ENCODE results near the gene MRC2. TPM values are rescaled to one million over a fixed set of nuclear protein-coding genes. Genes with fewer than 3 reads are reported as not detected.

MRC2 gene, protein sequence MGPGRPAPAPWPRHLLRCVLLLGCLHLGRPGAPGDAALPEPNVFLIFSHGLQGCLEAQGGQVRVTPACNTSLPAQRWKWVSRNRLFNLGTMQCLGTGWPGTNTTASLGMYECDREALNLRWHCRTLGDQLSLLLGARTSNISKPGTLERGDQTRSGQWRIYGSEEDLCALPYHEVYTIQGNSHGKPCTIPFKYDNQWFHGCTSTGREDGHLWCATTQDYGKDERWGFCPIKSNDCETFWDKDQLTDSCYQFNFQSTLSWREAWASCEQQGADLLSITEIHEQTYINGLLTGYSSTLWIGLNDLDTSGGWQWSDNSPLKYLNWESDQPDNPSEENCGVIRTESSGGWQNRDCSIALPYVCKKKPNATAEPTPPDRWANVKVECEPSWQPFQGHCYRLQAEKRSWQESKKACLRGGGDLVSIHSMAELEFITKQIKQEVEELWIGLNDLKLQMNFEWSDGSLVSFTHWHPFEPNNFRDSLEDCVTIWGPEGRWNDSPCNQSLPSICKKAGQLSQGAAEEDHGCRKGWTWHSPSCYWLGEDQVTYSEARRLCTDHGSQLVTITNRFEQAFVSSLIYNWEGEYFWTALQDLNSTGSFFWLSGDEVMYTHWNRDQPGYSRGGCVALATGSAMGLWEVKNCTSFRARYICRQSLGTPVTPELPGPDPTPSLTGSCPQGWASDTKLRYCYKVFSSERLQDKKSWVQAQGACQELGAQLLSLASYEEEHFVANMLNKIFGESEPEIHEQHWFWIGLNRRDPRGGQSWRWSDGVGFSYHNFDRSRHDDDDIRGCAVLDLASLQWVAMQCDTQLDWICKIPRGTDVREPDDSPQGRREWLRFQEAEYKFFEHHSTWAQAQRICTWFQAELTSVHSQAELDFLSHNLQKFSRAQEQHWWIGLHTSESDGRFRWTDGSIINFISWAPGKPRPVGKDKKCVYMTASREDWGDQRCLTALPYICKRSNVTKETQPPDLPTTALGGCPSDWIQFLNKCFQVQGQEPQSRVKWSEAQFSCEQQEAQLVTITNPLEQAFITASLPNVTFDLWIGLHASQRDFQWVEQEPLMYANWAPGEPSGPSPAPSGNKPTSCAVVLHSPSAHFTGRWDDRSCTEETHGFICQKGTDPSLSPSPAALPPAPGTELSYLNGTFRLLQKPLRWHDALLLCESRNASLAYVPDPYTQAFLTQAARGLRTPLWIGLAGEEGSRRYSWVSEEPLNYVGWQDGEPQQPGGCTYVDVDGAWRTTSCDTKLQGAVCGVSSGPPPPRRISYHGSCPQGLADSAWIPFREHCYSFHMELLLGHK (N-terminal part only)
- 10 to 100 TPM; 34.2 to 73.7 TPM for total RNA-seq

DNA sequence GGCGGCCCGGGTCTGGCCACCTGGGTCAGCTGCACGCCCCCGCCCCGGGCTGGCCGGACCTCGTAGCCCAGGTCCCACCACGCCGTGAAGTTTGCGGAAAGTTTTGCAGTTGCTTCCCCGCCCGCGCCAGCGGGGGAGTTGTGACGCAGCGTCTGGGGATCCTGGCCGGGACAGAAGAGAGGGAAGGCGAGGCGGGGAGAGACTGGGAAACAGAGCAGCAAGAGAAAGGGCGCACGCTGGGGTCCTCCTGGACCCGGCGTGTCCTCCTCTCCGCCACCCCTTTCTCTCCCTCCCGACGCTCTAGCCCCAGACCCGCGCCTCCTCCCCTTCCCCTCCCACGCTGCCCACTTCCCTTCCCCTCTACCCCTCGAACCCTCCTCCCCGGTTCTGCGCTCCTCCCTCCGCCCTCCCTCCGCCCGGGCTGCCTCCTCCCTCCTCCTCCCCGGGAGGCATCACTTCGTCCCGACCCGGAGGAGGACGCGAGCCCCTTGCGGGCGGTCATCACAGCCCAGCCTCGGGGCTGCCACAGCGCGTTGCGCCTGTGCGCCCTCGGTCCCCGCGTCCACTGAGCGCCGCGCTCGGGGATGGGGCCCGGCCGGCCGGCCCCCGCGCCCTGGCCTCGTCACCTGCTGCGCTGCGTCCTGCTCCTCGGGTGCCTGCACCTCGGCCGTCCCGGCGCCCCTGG is at the start of gene MRC2:
Gene MRC2, plus strand, starts transcription at position 452 of the 685 bp plus-strand sequence. Its CDS starts 133 bp downstream, at position 585.
- WGBS = under 1% methylated on average over 45 of the region's 68 CpGs
- intact Hi-C loops (cut with DNase I) = loop anchor here (2.0 kb wide), 1 partner anchor 25 kb away; no protein-coding TSS in a partner anchor
- Histone ChIP-seq H3K27me3 (replicated peaks; ENCODE audit: insufficient read depth) (no peaks in the 10 kb centered on the region), H3K4me1 (replicated peaks) (no peaks in the 10 kb centered on the region), H3K4me3 (peak within 1 kb of the TSS; percentile 52 to 56), H3K9me3 (no peaks in the 10 kb centered on the region), H3K27ac (peak within 1 kb of the TSS; percentile 78 to 80), H3K36me3 (no peaks in the 10 kb centered on the region)
- peak; percentile 30 for DNase-seq (ENCODE audit: low spot score)
- no peak for TF ChIP-seq POLR2AphosphoS5 (IDR thresholded peaks at IDR 0.05)
- TF ChIP-seq, protein P1, sequence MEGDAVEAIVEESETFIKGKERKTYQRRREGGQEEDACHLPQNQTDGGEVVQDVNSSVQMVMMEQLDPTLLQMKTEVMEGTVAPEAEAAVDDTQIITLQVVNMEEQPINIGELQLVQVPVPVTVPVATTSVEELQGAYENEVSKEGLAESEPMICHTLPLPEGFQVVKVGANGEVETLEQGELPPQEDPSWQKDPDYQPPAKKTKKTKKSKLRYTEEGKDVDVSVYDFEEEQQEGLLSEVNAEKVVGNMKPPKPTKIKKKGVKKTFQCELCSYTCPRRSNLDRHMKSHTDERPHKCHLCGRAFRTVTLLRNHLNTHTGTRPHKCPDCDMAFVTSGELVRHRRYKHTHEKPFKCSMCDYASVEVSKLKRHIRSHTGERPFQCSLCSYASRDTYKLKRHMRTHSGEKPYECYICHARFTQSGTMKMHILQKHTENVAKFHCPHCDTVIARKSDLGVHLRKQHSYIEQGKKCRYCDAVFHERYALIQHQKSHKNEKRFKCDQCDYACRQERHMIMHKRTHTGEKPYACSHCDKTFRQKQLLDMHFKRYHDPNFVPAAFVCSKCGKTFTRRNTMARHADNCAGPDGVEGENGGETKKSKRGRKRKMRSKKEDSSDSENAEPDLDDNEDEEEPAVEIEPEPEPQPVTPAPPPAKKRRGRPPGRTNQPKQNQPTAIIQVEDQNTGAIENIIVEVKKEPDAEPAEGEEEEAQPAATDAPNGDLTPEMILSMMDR (IDR thresholded peaks at IDR 0.05) = peak in 1 of 4 experiments; percentile 11
- peak; percentile 40 for TF ChIP-seq POLR2A (IDR thresholded peaks at IDR 0.05)

DNA sequence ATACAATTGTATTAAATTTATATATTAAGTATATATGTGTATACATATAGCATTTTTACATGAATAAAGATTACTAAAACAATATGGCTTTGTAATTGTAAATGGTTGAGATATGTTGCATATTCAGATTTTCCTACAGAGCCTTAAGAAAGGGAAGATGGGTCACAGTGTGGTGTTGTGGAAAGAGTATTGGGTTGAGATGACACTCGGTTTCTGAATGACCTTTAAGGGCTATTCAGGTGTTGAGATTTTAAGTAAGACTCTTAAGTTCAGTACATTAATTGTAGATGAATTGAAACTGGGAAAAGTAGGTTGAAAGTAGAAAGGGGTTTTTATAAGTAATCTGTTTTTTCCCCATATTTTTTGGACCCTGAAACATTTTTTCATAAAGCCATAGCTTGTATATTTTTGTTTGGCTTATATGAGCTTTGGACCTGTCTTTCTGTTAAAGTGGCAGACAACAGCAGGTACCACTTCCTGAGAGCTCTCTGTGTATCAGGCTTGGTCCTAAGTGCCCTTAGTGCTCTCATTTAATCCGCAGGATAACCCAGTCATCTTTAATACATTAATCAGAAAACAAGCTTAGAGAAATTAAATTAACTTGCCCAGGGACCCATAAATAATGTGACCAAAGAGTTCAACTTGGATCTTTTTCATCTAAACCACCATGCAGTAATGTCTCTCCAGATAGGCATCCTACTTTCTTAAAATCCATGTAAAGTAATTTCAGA is 48.5 kb upstream of the MRC2 start:
- no peak for TF ChIP-seq POLR2AphosphoS5 (IDR thresholded peaks at IDR 0.05)
- no peak for TF ChIP-seq POLR2A (IDR thresholded peaks at IDR 0.05)
- TF ChIP-seq, protein P1 (IDR thresholded peaks at IDR 0.05) = no peak
- WGBS = 87% methylated on average over 2 of the region's 2 CpGs
- Histone ChIP-seq H3K27me3 (replicated peaks; ENCODE audit: insufficient read depth) (no peaks in the 10 kb centered on the region), H3K4me1 (replicated peaks) (no peaks in the 10 kb centered on the region), H3K4me3 (no peak overlapping the region), H3K9me3 (no peaks in the 10 kb centered on the region), H3K27ac (no peak overlapping the region), H3K36me3 (no peaks in the 10 kb centered on the region)
- intact Hi-C loops (cut with DNase I) = no loop called here
- no peak for DNase-seq (ENCODE audit: low spot score)

DNA sequence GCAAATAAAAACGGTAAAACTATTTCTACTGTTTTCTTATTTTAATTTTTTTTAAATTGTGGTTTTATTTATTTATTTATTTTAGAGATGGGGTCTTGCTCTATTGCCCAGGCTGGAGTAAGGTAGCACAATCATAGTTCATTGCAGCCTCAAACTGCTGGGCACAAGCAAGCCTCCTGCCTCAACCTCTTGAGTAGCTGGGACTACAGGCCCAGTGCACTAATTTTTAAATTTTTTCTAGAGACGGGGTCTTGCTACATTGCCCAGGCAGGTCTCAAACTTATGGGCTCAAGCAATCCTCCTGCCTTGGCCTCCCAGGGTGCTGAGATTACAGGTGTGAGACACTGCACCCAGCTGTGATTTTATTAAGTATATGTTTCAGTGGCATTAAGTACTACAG is 46.5 kb upstream of the MRC2 start:
- no peaks in the 10 kb centered on the region for H3K36me3 ChIP-seq
- no peak overlapping the region for H3K4me3 ChIP-seq
- H3K27ac ChIP-seq = no peak overlapping the region
- no peaks in the 10 kb centered on the region for H3K27me3 ChIP-seq (replicated peaks; ENCODE audit: insufficient read depth)
- WGBS = 91% methylated on average over 2 of the region's 2 CpGs
- H3K4me1 ChIP-seq (replicated peaks) = no peaks in the 10 kb centered on the region
- intact Hi-C loops (cut with DNase I) = no loop called here
- DNase-seq (ENCODE audit: low spot score) = no peak
- no peaks in the 10 kb centered on the region for H3K9me3 ChIP-seq
- TF ChIP-seq POLR2AphosphoS5 (IDR thresholded peaks at IDR 0.05) = no peak
- TF ChIP-seq, protein P1 (IDR thresholded peaks at IDR 0.05) = no peak
- TF ChIP-seq POLR2A (IDR thresholded peaks at IDR 0.05) = no peak

DNA sequence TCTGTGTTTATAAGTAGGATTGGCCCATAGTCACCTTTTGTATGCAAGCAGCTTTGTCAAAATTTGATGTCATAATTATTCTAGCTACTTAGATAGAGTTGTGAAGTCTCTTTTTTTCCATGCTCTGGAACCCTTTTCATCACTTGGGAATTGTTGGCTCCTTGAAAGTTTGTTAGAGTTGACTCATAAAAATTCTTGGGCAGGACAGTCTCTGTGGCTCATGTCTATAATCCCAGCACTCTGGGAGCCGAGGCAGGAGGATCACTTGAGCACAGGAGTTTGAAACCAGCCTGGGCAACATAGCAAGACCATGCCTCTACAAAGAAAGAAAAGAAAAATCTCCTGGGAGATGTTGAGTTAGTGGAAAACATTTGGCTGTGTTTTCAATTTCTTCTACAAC is 45.7 kb upstream of the MRC2 start:
- DNase-seq (ENCODE audit: low spot score) = no peak
- H3K9me3 ChIP-seq = no peaks in the 10 kb centered on the region
- no peak for TF ChIP-seq POLR2AphosphoS5 (IDR thresholded peaks at IDR 0.05)
- TF ChIP-seq, protein P1 (IDR thresholded peaks at IDR 0.05) = no peak
- TF ChIP-seq POLR2A (IDR thresholded peaks at IDR 0.05) = no peak
- WGBS = 16% methylated on average over 1 of the region's 1 CpG
- no peaks in the 10 kb centered on the region for H3K36me3 ChIP-seq
- H3K27me3 ChIP-seq (replicated peaks; ENCODE audit: insufficient read depth) = no peaks in the 10 kb centered on the region
- intact Hi-C loops (cut with DNase I) = no loop called here
- no peaks in the 10 kb centered on the region for H3K4me1 ChIP-seq (replicated peaks)
- H3K27ac ChIP-seq = no peak overlapping the region
- H3K4me3 ChIP-seq = no peak overlapping the region

Measured in prostate gland (tissue), 2 donors.